CD4-positive, alpha-beta memory T cell (primary cell): ENCODE measurements around the gene MTR. TPM values are rescaled to one million over a fixed set of nuclear protein-coding genes. Genes with fewer than 3 reads are reported as not detected.

ENCODE experiments used
- CTCF ChIA-PET: fragments of 350-600 bp; sonication (Branson Sonifier 250); formaldehyde crosslinking; loops from one replicate; lab custom pipeline; 2021; ENCODE audit warnings: inconsistent platforms; ENCODE audit not compliant: partially characterized antibody; lab: Charles Lee
- POLR2A ChIA-PET: fragments of 350-600 bp; sonication (Branson Sonifier 250); formaldehyde crosslinking; loops from one replicate; lab custom pipeline; 2021; ENCODE audit not compliant: partially characterized antibody; lab: Charles Lee
- DNase-seq, 5 donors: peaks; one replicate each; pipeline versions ENCODE4 v3.0.0 to v3.0.0-alpha.2; 2020 to 2022; ENCODE audit warnings: mixed read lengths in 1 of 5
- H3K27ac ChIP-seq: one replicate; pipeline ENCODE4 v1.7.0; 2013; ENCODE audit warnings: low read depth, low read length
- H3K27me3 ChIP-seq: 2 replicates; pipeline ENCODE4 v1.7.0; 2013; ENCODE audit warnings: mild to moderate bottlenecking, low read length, moderate library complexity; ENCODE audit not compliant: insufficient read depth
- H3K36me3 ChIP-seq: 2 replicates; pipeline ENCODE4 v1.7.0; 2013; ENCODE audit warnings: mild to moderate bottlenecking, low read length, moderate library complexity; ENCODE audit not compliant: insufficient read depth
- H3K4me1 ChIP-seq: 2 replicates; pipeline ENCODE4 v1.7.0; 2013; ENCODE audit warnings: mild to moderate bottlenecking, low read length, moderate library complexity; ENCODE audit not compliant: insufficient read depth
- H3K4me3 ChIP-seq, 2 donors: one replicate each; pipeline ENCODE4 v1.7.0; 2013; ENCODE audit warnings: low read length in 2 of 2, mild to moderate bottlenecking in 1 of 2
- H3K9me3 ChIP-seq, 2 donors: one replicate each; pipeline ENCODE4 v1.7.0; 2013; ENCODE audit warnings: low read length in 2 of 2, control low read depth in 1 of 2; ENCODE audit not compliant: control insufficient read depth in 1 of 2
- H3K27ac Mint-ChIP-seq, 7 donors: one replicate each; pipeline ENCODE4 v1.8.0; 2020 to 2021; ENCODE audit warnings: mixed read lengths in 7 of 7, mild to moderate bottlenecking in 6 of 7, inconsistent platforms in 3 of 7, moderate library complexity in 3 of 7
- H3K27me3 Mint-ChIP-seq, 2 donors: one replicate each; pipeline ENCODE4 v1.8.0; 2020 to 2021; ENCODE audit warnings: mixed read lengths in 2 of 2
- H3K36me3 Mint-ChIP-seq, 2 donors: one replicate each; pipeline ENCODE4 v1.8.0; 2020 to 2021; ENCODE audit warnings: mixed read lengths in 2 of 2, inconsistent platforms in 1 of 2, mild to moderate bottlenecking in 1 of 2
- H3K4me1 Mint-ChIP-seq, 4 donors: one replicate each; pipeline ENCODE4 v1.8.0; 2020 to 2021; ENCODE audit warnings: mixed read lengths in 4 of 4, mild to moderate bottlenecking in 1 of 4
- H3K4me3 Mint-ChIP-seq, 8 donors: one replicate each; pipeline ENCODE4 v1.8.0; 2020 to 2021; ENCODE audit warnings: mixed read lengths in 8 of 8, mild to moderate bottlenecking in 7 of 8, moderate library complexity in 6 of 8, inconsistent platforms in 3 of 8
- H3K9me3 Mint-ChIP-seq, 8 donors: one replicate each; pipeline ENCODE4 v1.8.0; 2020 to 2021; ENCODE audit warnings: mixed read lengths in 8 of 8, mild to moderate bottlenecking in 5 of 8, inconsistent platforms in 3 of 8, moderate library complexity in 1 of 8
- intact Hi-C: fragments of 100-400 bp; cut with micrococcal nuclease; formaldehyde crosslinking; loops from one replicate; pipeline ENCODE4 v1.15.1; 2023
- polyA plus RNA-seq, 2 donors: library from polyadenylated mRNA; unstranded; fragments of 300-500 nt; fragmentation: Illumina TruSeq; gene quantifications; one replicate each; pipeline ENCODE4 v1.2.3, GENCODE V29; 2021
- total RNA-seq, 2 experiments: library from RNA; stranded (reverse); gene quantifications; one replicate each; pipeline ENCODE4 v1.2.3, GENCODE V29; 2021

Gene MTR
- total and polyA plus RNA-seq, 4 experiments from 2014 or later: 5.6 to 71.0 (median 45.5) TPM

- H3K4me1 Mint-ChIP-seq: peaks cover 0 to 7% (median 5%) of the 10 kb centered on the region in 4 donors
- Histone ChIP-seq H3K9me3 (no peaks in the 10 kb centered on the region), H3K27me3 (no peaks in the 10 kb centered on the region), H3K36me3 (peaks cover 59% of the 10 kb centered on the region), H3K27ac (no peak overlapping the region), H3K4me3 (no peak overlapping the region), H3K4me1 (no peaks in the 10 kb centered on the region)
- no peaks in the 10 kb centered on the region for H3K27me3 Mint-ChIP-seq
- CTCF ChIA-PET: interaction anchor here (0.7 kb wide), 1 partner anchor 12 kb away, joined by 3 read pairs; no protein-coding TSS in a partner anchor
- intact Hi-C loops: no loop called here
- POLR2A ChIA-PET: no interaction called here
- DNase-seq: no peak
- no peak overlapping the region for H3K27ac Mint-ChIP-seq
- H3K4me3 Mint-ChIP-seq: no peak overlapping the region
- H3K36me3 Mint-ChIP-seq: peaks cover 75 to 91% of the 10 kb centered on the region in 2 donors
- no peaks in the 10 kb centered on the region for H3K9me3 Mint-ChIP-seq
These were observed 65.6 kb downstream of the MTR start for GRCh38 chr1:236860674-236861073.

- Histone ChIP-seq H3K27me3 (no peaks in the 10 kb centered on the region), H3K4me1 (no peaks in the 10 kb centered on the region), H3K36me3 (peaks cover 54% of the 10 kb centered on the region), H3K27ac (no peak overlapping the region), H3K9me3 (no peaks in the 10 kb centered on the region), H3K4me3 (no peak overlapping the region)
- Mint-ChIP-seq H3K27me3 (no peaks in the 10 kb centered on the region), H3K9me3 (no peaks in the 10 kb centered on the region), H3K27ac (peak overlapping the region in 2 of 7 donors; percentile 4 to 10), H3K4me1 (peaks cover 0 to 7% (median 5%) of the 10 kb centered on the region in 4 donors), H3K4me3 (no peak overlapping the region), H3K36me3 (peaks cover 76 to 90% of the 10 kb centered on the region in 2 donors)
- DNase-seq: no peak
- ChIA-PET POLR2A (no interaction called here), CTCF (interaction anchor here (1.1 to 1.7 kb wide), 2 partner anchors 17 to 30 kb away, joined by 3 to 4 read pairs; no protein-coding TSS in a partner anchor)
- intact Hi-C loops: no loop called here
These were observed 66.6 kb downstream of the MTR start for GRCh38 chr1:236861560-236862218.

GRCh38 chr1:236862219-236862591, 67.1 kb downstream of the MTR start:
- Histone ChIP-seq H3K4me3 (no peak overlapping the region), H3K27me3 (no peaks in the 10 kb centered on the region), H3K36me3 (peaks cover 51% of the 10 kb centered on the region), H3K9me3 (no peaks in the 10 kb centered on the region), H3K4me1 (no peaks in the 10 kb centered on the region), H3K27ac (no peak overlapping the region)
- ChIA-PET CTCF (interaction anchor here (1.1 to 1.7 kb wide), 2 partner anchors 17 to 30 kb away, joined by 3 to 4 read pairs; no protein-coding TSS in a partner anchor), POLR2A (no interaction called here)
- intact Hi-C loops: no loop called here
- Mint-ChIP-seq H3K9me3 (no peaks in the 10 kb centered on the region), H3K4me3 (no peak overlapping the region), H3K36me3 (peaks cover 75 to 90% of the 10 kb centered on the region in 2 donors), H3K4me1 (peaks cover 0 to 7% (median 5%) of the 10 kb centered on the region in 4 donors), H3K27ac (peak overlapping the region in 2 of 7 donors; percentile 10 to 81), H3K27me3 (no peaks in the 10 kb centered on the region)
- no peak for DNase-seq

- no peaks in the 10 kb centered on the region for H3K4me1 ChIP-seq
- Mint-ChIP-seq H3K4me1 (peaks cover 0 to 7% (median 5%) of the 10 kb centered on the region in 4 donors), H3K36me3 (peaks cover 75 to 90% of the 10 kb centered on the region in 2 donors), H3K27me3 (no peaks in the 10 kb centered on the region), H3K27ac (no peak overlapping the region), H3K4me3 (no peak overlapping the region), H3K9me3 (no peaks in the 10 kb centered on the region)
- H3K9me3 ChIP-seq: no peaks in the 10 kb centered on the region
- peaks cover 46% of the 10 kb centered on the region for H3K36me3 ChIP-seq
- no peaks in the 10 kb centered on the region for H3K27me3 ChIP-seq
- ChIA-PET POLR2A (no interaction called here), CTCF (interaction anchor here (0.7 to 1.7 kb wide), 3 partner anchors 16 to 758 kb away, joined by 3 to 4 read pairs (median 3); no protein-coding TSS in a partner anchor)
- DNase-seq: no peak
- H3K27ac ChIP-seq: no peak overlapping the region
- H3K4me3 ChIP-seq: no peak overlapping the region
- intact Hi-C loops: no loop called here
These were observed 67.6 kb downstream of the MTR start for GRCh38 chr1:236862615-236863211.

- Histone ChIP-seq H3K4me1 (no peaks in the 10 kb centered on the region), H3K27ac (no peak overlapping the region), H3K4me3 (no peak overlapping the region), H3K36me3 (peaks cover 39% of the 10 kb centered on the region), H3K27me3 (no peaks in the 10 kb centered on the region), H3K9me3 (no peaks in the 10 kb centered on the region)
- CTCF ChIA-PET: interaction anchor here (0.9 kb wide), 1 partner anchor 760 kb away, joined by 3 read pairs; no protein-coding TSS in a partner anchor
- no peaks in the 10 kb centered on the region for H3K9me3 Mint-ChIP-seq
- DNase-seq: no peak
- H3K27me3 Mint-ChIP-seq: no peaks in the 10 kb centered on the region
- peaks cover 0 to 7% (median 2%) of the 10 kb centered on the region in 4 donors for H3K4me1 Mint-ChIP-seq
- peak overlapping the region in 1 of 7 donors; percentile 34 for H3K27ac Mint-ChIP-seq
- intact Hi-C loops: no loop called here
- POLR2A ChIA-PET: no interaction called here
- peaks cover 69 to 85% of the 10 kb centered on the region in 2 donors for H3K36me3 Mint-ChIP-seq
- no peak overlapping the region for H3K4me3 Mint-ChIP-seq
These were observed 69.1 kb downstream of the MTR start for GRCh38 chr1:236864211-236864610.

GRCh38 chr1:236864996-236865817, 70.1 kb downstream of the MTR start:
- H3K4me3 ChIP-seq: no peak overlapping the region
- H3K27me3 ChIP-seq: no peaks in the 10 kb centered on the region
- Mint-ChIP-seq H3K27ac (peak overlapping the region in 1 of 7 donors; percentile 80), H3K9me3 (no peaks in the 10 kb centered on the region), H3K4me3 (no peak overlapping the region), H3K36me3 (peaks cover 63 to 84% of the 10 kb centered on the region in 2 donors), H3K27me3 (no peaks in the 10 kb centered on the region), H3K4me1 (peaks cover 0 to 4% (median 2%) of the 10 kb centered on the region in 4 donors)
- H3K9me3 ChIP-seq: no peaks in the 10 kb centered on the region
- peaks cover 32% of the 10 kb centered on the region for H3K36me3 ChIP-seq
- ChIA-PET POLR2A (no interaction called here), CTCF (no interaction called here)
- H3K27ac ChIP-seq: no peak overlapping the region
- no peak for DNase-seq
- H3K4me1 ChIP-seq: no peaks in the 10 kb centered on the region
- intact Hi-C loops: no loop called here

GRCh38 chr1:236865818-236866155, 70.7 kb downstream of the MTR start:
- ChIA-PET POLR2A (no interaction called here), CTCF (no interaction called here)
- H3K4me1 Mint-ChIP-seq: peaks cover 0 to 4% (median 2%) of the 10 kb centered on the region in 4 donors
- no peaks in the 10 kb centered on the region for H3K4me1 ChIP-seq
- H3K27me3 Mint-ChIP-seq: no peaks in the 10 kb centered on the region
- no peak overlapping the region for H3K4me3 ChIP-seq
- no peaks in the 10 kb centered on the region for H3K9me3 ChIP-seq
- peaks cover 67 to 85% of the 10 kb centered on the region in 2 donors for H3K36me3 Mint-ChIP-seq
- intact Hi-C loops: no loop called here
- H3K9me3 Mint-ChIP-seq: no peaks in the 10 kb centered on the region
- no peak for DNase-seq
- peak overlapping the region in 1 of 7 donors; percentile 80 for H3K27ac Mint-ChIP-seq
- no peak overlapping the region for H3K4me3 Mint-ChIP-seq
- H3K27me3 ChIP-seq: no peaks in the 10 kb centered on the region
- no peak overlapping the region for H3K27ac ChIP-seq
- H3K36me3 ChIP-seq: peaks cover 27% of the 10 kb centered on the region
